ENCODE results near the gene PRPF8.

GRCh38 chr17:1627182-1627981 lies 57.3 kb downstream of the PRPF8 start:
- TF ChIP-seq, protein P1, sequence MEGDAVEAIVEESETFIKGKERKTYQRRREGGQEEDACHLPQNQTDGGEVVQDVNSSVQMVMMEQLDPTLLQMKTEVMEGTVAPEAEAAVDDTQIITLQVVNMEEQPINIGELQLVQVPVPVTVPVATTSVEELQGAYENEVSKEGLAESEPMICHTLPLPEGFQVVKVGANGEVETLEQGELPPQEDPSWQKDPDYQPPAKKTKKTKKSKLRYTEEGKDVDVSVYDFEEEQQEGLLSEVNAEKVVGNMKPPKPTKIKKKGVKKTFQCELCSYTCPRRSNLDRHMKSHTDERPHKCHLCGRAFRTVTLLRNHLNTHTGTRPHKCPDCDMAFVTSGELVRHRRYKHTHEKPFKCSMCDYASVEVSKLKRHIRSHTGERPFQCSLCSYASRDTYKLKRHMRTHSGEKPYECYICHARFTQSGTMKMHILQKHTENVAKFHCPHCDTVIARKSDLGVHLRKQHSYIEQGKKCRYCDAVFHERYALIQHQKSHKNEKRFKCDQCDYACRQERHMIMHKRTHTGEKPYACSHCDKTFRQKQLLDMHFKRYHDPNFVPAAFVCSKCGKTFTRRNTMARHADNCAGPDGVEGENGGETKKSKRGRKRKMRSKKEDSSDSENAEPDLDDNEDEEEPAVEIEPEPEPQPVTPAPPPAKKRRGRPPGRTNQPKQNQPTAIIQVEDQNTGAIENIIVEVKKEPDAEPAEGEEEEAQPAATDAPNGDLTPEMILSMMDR (IDR thresholded peaks at IDR 0.05; ENCODE audit: low read length), result no peak
- no peak for TF ChIP-seq EZH2 (optimal IDR thresholded peaks at IDR 0.05; ENCODE audit: low read depth, low read length)
- no peak for TF ChIP-seq EZH2phosphoT487 (IDR thresholded peaks at IDR 0.05; ENCODE audit: low read length)

Data from MM.1S (cell line).